Uterus (tissue), 4 donors: ENCODE measurements around the gene LAMA1. TPM values are rescaled to one million over a fixed set of nuclear protein-coding genes. Genes with fewer than 3 reads are reported as not detected.

ENCODE experiments used
- DNase-seq, 2 donors: peaks; one replicate each; pipeline ENCODE4 v3.0.0-alpha.2; 2019 to 2020
- H3K27ac ChIP-seq, 2 donors: fragments of 200-600 bp; sonication (generic); 1 replicate in 1 of 2; 2 replicates in 1 of 2; pipeline ENCODE4 v1.5.1; 2016 to 2018
- H3K27me3 ChIP-seq, 2 donors: fragments of 200-600 bp; sonication (generic); one replicate each; pipeline ENCODE4 v1.5.1; 2018 to 2019; ENCODE audit warnings: control low read depth in 1 of 2
- H3K36me3 ChIP-seq, 2 donors: fragments of 200-600 bp; sonication (generic); one replicate each; pipeline ENCODE4 v1.5.1; 2019; ENCODE audit warnings: control low read depth in 1 of 2
- H3K4me1 ChIP-seq, 2 donors: fragments of 200-600 bp; sonication (generic); one replicate each; pipeline ENCODE4 v1.5.1; 2018 to 2019; ENCODE audit warnings: control low read depth in 1 of 2
- H3K4me3 ChIP-seq, 2 donors: fragments of 200-600 bp; sonication (generic); 1 replicate in 1 of 2; 2 replicates in 1 of 2; pipeline ENCODE4 v1.5.1; 2018 to 2019; ENCODE audit warnings: mild to moderate bottlenecking in 1 of 2
- H3K9me3 ChIP-seq, 2 donors: fragments of 200-600 bp; sonication (generic); one replicate each; pipeline ENCODE4 v1.5.1; 2019; ENCODE audit warnings: control low read depth in 1 of 2
- CTCF ChIP-seq, 4 experiments: fragments of 200-600 bp in 2 of 4; fragments of 450-650 bp in 2 of 4; sonication (generic) in 2 of 4; IDR thresholded peaks; one replicate each; pipeline ENCODE4 v1.5.1; 2016 to 2019; ENCODE audit warnings: antibody characterized with exemption in 4 of 4, mild to moderate bottlenecking in 2 of 4, moderate library complexity in 1 of 4
- POLR2A ChIP-seq, 2 donors: fragments of 450-650 bp; IDR thresholded peaks; one replicate each; pipeline ENCODE4 v1.6.1; 2016; ENCODE audit warnings: antibody characterized with exemption in 2 of 2, mild to moderate bottlenecking in 1 of 2, moderate library complexity in 1 of 2
- intact Hi-C: fragments of 100-400 bp; cut with DNase I; formaldehyde crosslinking; loops from one replicate; pipeline ENCODE4 v1.15.1; 2023; ENCODE audit warnings: low total_unique reads
- total RNA-seq, 4 donors: library from RNA; depleted of rRNA in 3 of 4; stranded (reverse); fragments of >200 nt in 3 of 4; gene quantifications; one replicate each; pipeline versions ENCODE4 v1.1.0 to v1.2.4, GENCODE V29; 2014 to 2023
- donor health status: DM: yes; HTN: yes; CAD: no.

The LAMA1 gene
- total RNA-seq, 4 donors from 2014 or later = 0.88 to 13.5 (median 2.1) TPM

GRCh38 chr18:6992761-6993160 lies 124.8 kb downstream of the LAMA1 start:
- Histone ChIP-seq H3K27ac (no peak overlapping the region), H3K4me3 (no peak overlapping the region), H3K9me3 (no peaks in the 10 kb centered on the region), H3K27me3 (no peaks in the 10 kb centered on the region), H3K4me1 (no peaks in the 10 kb centered on the region), H3K36me3 (no peaks in the 10 kb centered on the region)
- intact Hi-C loops = no loop called here
- no peak for DNase-seq
- no peak for TF ChIP-seq POLR2A (IDR thresholded peaks at IDR 0.05)
- TF ChIP-seq CTCF (IDR thresholded peaks at IDR 0.05) = no peak

- no peak overlapping the region for H3K27ac ChIP-seq
- no peak for DNase-seq
- intact Hi-C loops = no loop called here
- no peaks in the 10 kb centered on the region for H3K9me3 ChIP-seq
- H3K27me3 ChIP-seq = no peaks in the 10 kb centered on the region
- H3K36me3 ChIP-seq = no peaks in the 10 kb centered on the region
- TF ChIP-seq CTCF (IDR thresholded peaks at IDR 0.05) = no peak
- no peak for TF ChIP-seq POLR2A (IDR thresholded peaks at IDR 0.05)
- no peaks in the 10 kb centered on the region for H3K4me1 ChIP-seq
- no peak overlapping the region for H3K4me3 ChIP-seq
Observed at GRCh38 chr18:6983366-6983765, 134.2 kb downstream of the LAMA1 start.

- no peak for DNase-seq
- H3K27me3 ChIP-seq = no peaks in the 10 kb centered on the region
- H3K4me3 ChIP-seq = no peak overlapping the region
- H3K27ac ChIP-seq = no peak overlapping the region
- H3K9me3 ChIP-seq = no peaks in the 10 kb centered on the region
- H3K36me3 ChIP-seq = no peaks in the 10 kb centered on the region
- H3K4me1 ChIP-seq = no peaks in the 10 kb centered on the region
- TF ChIP-seq POLR2A (IDR thresholded peaks at IDR 0.05) = no peak
- TF ChIP-seq CTCF (IDR thresholded peaks at IDR 0.05) = no peak
- intact Hi-C loops = no loop called here
Observed at GRCh38 chr18:6982398-6982797, 135.2 kb downstream of the LAMA1 start.

- H3K9me3 ChIP-seq = no peaks in the 10 kb centered on the region
- H3K4me3 ChIP-seq = no peak overlapping the region
- TF ChIP-seq POLR2A (IDR thresholded peaks at IDR 0.05) = no peak
- TF ChIP-seq CTCF (IDR thresholded peaks at IDR 0.05) = no peak
- no peaks in the 10 kb centered on the region for H3K36me3 ChIP-seq
- intact Hi-C loops = no loop called here
- H3K27me3 ChIP-seq = no peaks in the 10 kb centered on the region
- H3K4me1 ChIP-seq = no peaks in the 10 kb centered on the region
- H3K27ac ChIP-seq = no peak overlapping the region
- DNase-seq = no peak
Observed at GRCh38 chr18:6980363-6980762, 137.2 kb downstream of the LAMA1 start.

GRCh38 chr18:6979954-6980353 lies 137.6 kb downstream of the LAMA1 start:
- TF ChIP-seq POLR2A (IDR thresholded peaks at IDR 0.05) (no peak), CTCF (IDR thresholded peaks at IDR 0.05) (no peak)
- H3K9me3 ChIP-seq = no peaks in the 10 kb centered on the region
- no peaks in the 10 kb centered on the region for H3K27me3 ChIP-seq
- DNase-seq = no peak
- H3K27ac ChIP-seq = no peak overlapping the region
- no peaks in the 10 kb centered on the region for H3K4me1 ChIP-seq
- H3K36me3 ChIP-seq = no peaks in the 10 kb centered on the region
- intact Hi-C loops = no loop called here
- H3K4me3 ChIP-seq = no peak overlapping the region
